ENCODE results near the gene FAXDC2. TPM values are rescaled to one million over a fixed set of nuclear protein-coding genes. Genes with fewer than 3 reads are reported as not detected.
"Not testable (repeated sequence)": the region's sequence is repeated elsewhere in the genome, so short reads cannot be mapped to it uniquely, and the experiment has no call there.

FAXDC2 gene
- total RNA-seq, 1 donor from 2014 or later: 7.3 TPM

GRCh38 chr5:154824070-154824469 is 26.3 kb downstream of the FAXDC2 start:
- Histone ChIP-seq H3K27ac (no peak overlapping the region), H3K79me2 (ENCODE audit: low read depth) (no peaks in the 10 kb centered on the region), H4K20me1 (ENCODE audit: low read depth) (peaks cover 8% of the 10 kb centered on the region), H3K36me3 (no peaks in the 10 kb centered on the region), H3K4me3 (no peak overlapping the region), H3K4me1 (peaks cover 5% of the 10 kb centered on the region), H3K4me2 (no peak overlapping the region), H3K9me3 (ENCODE audit: low read depth) (no peaks in the 10 kb centered on the region), H3K27me3 (no peaks in the 10 kb centered on the region), H3F3A (ENCODE audit: low read depth) (no peaks in the 10 kb centered on the region), H2AFZ (replicated peaks) (no peak overlapping the region), H3K9ac (no peak overlapping the region)
- Mint-ChIP-seq H3K9me3 (no peaks in the 10 kb centered on the region), H3K4me3 (no peak overlapping the region), H3K4me1 (peaks cover 8% of the 10 kb centered on the region), H3K36me3 (peaks cover 22% of the 10 kb centered on the region), H3K27me3 (ENCODE audit: insufficient read depth, low read depth) (peaks cover 7% of the 10 kb centered on the region), H3K27ac (no peak overlapping the region)
- DNase-seq (ENCODE audit: low spot score): no peak
- TF ChIP-seq EZH2 (IDR thresholded peaks at IDR 0.05) (no peak), CTCF (IDR thresholded peaks at IDR 0.05) (no peak), EZH2phosphoT487 (IDR thresholded peaks at IDR 0.05) (no peak)

GRCh38 chr5:154823605-154824004 is 26.8 kb downstream of the FAXDC2 start:
- H4K20me1 ChIP-seq (ENCODE audit: low read depth): peaks cover 9% of the 10 kb centered on the region
- H2AFZ ChIP-seq (replicated peaks): no peak overlapping the region
- no peak overlapping the region for H3K27ac ChIP-seq
- no peak for DNase-seq (ENCODE audit: low spot score)
- H3K27ac Mint-ChIP-seq: no peak overlapping the region
- H3K27me3 Mint-ChIP-seq (ENCODE audit: insufficient read depth, low read depth): peaks cover 7% of the 10 kb centered on the region
- peaks cover 13% of the 10 kb centered on the region for H3K4me1 Mint-ChIP-seq
- H3K9ac ChIP-seq: no peak overlapping the region
- H3K36me3 ChIP-seq: no peaks in the 10 kb centered on the region
- H3K4me2 ChIP-seq: no peak overlapping the region
- H3K79me2 ChIP-seq (ENCODE audit: low read depth): no peaks in the 10 kb centered on the region
- H3K9me3 Mint-ChIP-seq: no peaks in the 10 kb centered on the region
- H3K4me3 ChIP-seq: no peak overlapping the region
- no peak overlapping the region for H3K4me3 Mint-ChIP-seq
- peaks cover 2% of the 10 kb centered on the region for H3F3A ChIP-seq (ENCODE audit: low read depth)
- peaks cover 9% of the 10 kb centered on the region for H3K4me1 ChIP-seq
- no peaks in the 10 kb centered on the region for H3K9me3 ChIP-seq (ENCODE audit: low read depth)
- H3K36me3 Mint-ChIP-seq: peaks cover 27% of the 10 kb centered on the region
- TF ChIP-seq CTCF (IDR thresholded peaks at IDR 0.05): no peak
- TF ChIP-seq EZH2phosphoT487 (IDR thresholded peaks at IDR 0.05): no peak
- no peak for TF ChIP-seq EZH2 (IDR thresholded peaks at IDR 0.05)
- H3K27me3 ChIP-seq: no peaks in the 10 kb centered on the region

GRCh38 chr5:154822896-154823295 is 27.5 kb downstream of the FAXDC2 start:
- H3K4me3 ChIP-seq; H3K9me3 ChIP-seq (ENCODE audit: low read depth); DNase-seq (ENCODE audit: low spot score); H3K27ac ChIP-seq; H3K4me2 ChIP-seq; H3K4me3 Mint-ChIP-seq; H3K9ac ChIP-seq; H3K36me3 ChIP-seq; H3K27me3 Mint-ChIP-seq (ENCODE audit: insufficient read depth, low read depth); H3K27me3 ChIP-seq; H2AFZ ChIP-seq (replicated peaks); H3K79me2 ChIP-seq (ENCODE audit: low read depth); H3K9me3 Mint-ChIP-seq; H3F3A ChIP-seq (ENCODE audit: low read depth); H3K27ac Mint-ChIP-seq; H4K20me1 ChIP-seq (ENCODE audit: low read depth): not testable (repeated sequence)
- peaks cover 12% of the 10 kb centered on the region for H3K4me1 ChIP-seq
- H3K4me1 Mint-ChIP-seq: peaks cover 13% of the 10 kb centered on the region
- H3K36me3 Mint-ChIP-seq: peaks cover 26% of the 10 kb centered on the region

- DNase-seq (ENCODE audit: low spot score): no peak
- peaks cover 7% of the 10 kb centered on the region for H3F3A ChIP-seq (ENCODE audit: low read depth)
- TF ChIP-seq CTCF (IDR thresholded peaks at IDR 0.05) (no peak), EZH2phosphoT487 (IDR thresholded peaks at IDR 0.05) (no peak), EZH2 (IDR thresholded peaks at IDR 0.05) (no peak)
- peaks cover 19% of the 10 kb centered on the region for H3K4me1 ChIP-seq
- H3K9ac ChIP-seq: no peak overlapping the region
- H4K20me1 ChIP-seq (ENCODE audit: low read depth): peaks cover 21% of the 10 kb centered on the region
- Mint-ChIP-seq H3K9me3 (no peaks in the 10 kb centered on the region), H3K4me1 (peaks cover 13% of the 10 kb centered on the region), H3K27ac (no peak overlapping the region), H3K36me3 (peaks cover 42% of the 10 kb centered on the region), H3K4me3 (no peak overlapping the region), H3K27me3 (ENCODE audit: insufficient read depth, low read depth) (peaks cover 7% of the 10 kb centered on the region)
- H3K27me3 ChIP-seq: no peaks in the 10 kb centered on the region
- H3K9me3 ChIP-seq (ENCODE audit: low read depth): no peaks in the 10 kb centered on the region
- no peak overlapping the region for H3K4me3 ChIP-seq
- no peaks in the 10 kb centered on the region for H3K36me3 ChIP-seq
- no peak overlapping the region for H3K4me2 ChIP-seq
- H3K27ac ChIP-seq: no peak overlapping the region
- H3K79me2 ChIP-seq (ENCODE audit: low read depth): no peaks in the 10 kb centered on the region
- H2AFZ ChIP-seq (replicated peaks): no peak overlapping the region
Observed at GRCh38 chr5:154820383-154820782, 30.0 kb downstream of the FAXDC2 start.

All from neural progenitor cell (in vitro differentiated cells).